Measurements from ENCODE around the gene SPATA16. TPM values are rescaled to one million over a fixed set of nuclear protein-coding genes. Genes with fewer than 3 reads are reported as not detected.
"Not testable (repeated sequence)": the region's sequence is repeated elsewhere in the genome, so short reads cannot be mapped to it uniquely, and the experiment has no call there.

The SPATA16 gene, protein sequence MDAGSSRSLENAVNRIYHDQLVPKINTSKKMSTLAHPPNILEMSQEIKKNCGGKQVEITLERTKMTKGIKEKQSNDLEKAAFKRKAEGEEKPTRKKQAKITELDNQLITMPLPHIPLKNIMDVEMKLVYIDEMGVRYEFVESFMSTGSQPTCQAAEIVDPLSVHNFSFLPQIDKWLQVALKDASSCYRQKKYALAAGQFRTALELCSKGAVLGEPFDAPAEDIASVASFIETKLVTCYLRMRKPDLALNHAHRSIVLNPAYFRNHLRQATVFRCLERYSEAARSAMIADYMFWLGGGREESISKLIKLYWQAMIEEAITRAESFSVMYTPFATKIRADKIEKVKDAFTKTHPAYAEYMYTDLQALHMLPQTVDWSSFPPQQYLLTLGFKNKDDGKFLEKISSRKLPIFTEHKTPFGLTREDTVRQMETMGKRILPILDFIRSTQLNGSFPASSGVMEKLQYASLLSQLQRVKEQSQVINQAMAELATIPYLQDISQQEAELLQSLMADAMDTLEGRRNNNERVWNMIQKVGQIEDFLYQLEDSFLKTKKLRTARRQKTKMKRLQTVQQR
- total RNA-seq (ENCODE audit: low replicate concordance), result not detected in 2 replicates

DNA sequence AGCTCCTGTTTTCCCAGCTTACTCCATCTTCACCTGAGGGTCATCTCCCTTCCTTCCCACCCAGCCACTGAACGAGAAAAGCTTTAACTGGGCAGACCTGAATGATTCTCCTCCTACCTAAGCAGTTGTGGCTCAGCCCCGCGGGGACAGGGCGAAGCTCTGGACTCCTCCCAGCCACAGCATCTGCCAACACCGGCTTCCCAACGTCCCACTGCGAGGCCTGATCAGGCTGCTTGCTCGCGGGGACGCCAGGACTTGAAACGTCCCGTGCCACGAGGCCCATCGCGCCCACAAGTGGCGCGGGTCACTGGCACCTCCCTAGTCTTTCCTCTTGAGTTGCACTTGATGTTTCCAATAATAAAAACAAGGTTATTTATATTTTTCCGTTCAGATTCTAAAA is at the start of gene SPATA16:
Gene SPATA16, minus strand, starts transcription at position 250 of the 400 bp plus-strand sequence. CDS start 23,504 bp downstream, outside the sequence.
- no peak within 1 kb of the TSS for H3K4me3 ChIP-seq (ENCODE audit: low read depth, low read length)
- TF ChIP-seq, protein P1, sequence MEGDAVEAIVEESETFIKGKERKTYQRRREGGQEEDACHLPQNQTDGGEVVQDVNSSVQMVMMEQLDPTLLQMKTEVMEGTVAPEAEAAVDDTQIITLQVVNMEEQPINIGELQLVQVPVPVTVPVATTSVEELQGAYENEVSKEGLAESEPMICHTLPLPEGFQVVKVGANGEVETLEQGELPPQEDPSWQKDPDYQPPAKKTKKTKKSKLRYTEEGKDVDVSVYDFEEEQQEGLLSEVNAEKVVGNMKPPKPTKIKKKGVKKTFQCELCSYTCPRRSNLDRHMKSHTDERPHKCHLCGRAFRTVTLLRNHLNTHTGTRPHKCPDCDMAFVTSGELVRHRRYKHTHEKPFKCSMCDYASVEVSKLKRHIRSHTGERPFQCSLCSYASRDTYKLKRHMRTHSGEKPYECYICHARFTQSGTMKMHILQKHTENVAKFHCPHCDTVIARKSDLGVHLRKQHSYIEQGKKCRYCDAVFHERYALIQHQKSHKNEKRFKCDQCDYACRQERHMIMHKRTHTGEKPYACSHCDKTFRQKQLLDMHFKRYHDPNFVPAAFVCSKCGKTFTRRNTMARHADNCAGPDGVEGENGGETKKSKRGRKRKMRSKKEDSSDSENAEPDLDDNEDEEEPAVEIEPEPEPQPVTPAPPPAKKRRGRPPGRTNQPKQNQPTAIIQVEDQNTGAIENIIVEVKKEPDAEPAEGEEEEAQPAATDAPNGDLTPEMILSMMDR (IDR thresholded peaks at IDR 0.05; ENCODE audit: insufficient read depth, low read length), result no peak
- no peak for DNase-seq (ENCODE audit: low read depth)

DNA sequence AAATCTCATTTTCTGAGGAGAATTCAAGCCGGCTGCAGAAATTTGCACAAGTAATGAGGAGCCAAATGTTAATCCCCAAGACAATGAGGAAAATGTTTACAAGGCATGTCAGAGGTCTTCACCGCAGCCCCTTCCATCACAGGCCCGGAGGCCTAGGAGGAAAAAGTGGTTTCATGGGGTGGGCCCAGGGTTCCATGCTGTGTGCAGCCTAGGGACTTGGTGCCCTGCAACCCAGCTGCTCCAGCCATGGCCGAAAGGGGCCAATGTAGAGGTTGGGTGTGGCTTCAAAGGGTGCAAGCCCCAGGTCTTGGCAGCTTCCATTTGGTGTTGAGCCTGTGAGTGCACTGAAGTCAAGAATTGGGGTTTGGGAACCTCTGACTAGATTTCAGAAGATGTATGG is 42.0 kb upstream of the SPATA16 start:
- DNase-seq (ENCODE audit: low read depth); H3K4me3 ChIP-seq (ENCODE audit: low read depth, low read length): not testable (repeated sequence)

DNA sequence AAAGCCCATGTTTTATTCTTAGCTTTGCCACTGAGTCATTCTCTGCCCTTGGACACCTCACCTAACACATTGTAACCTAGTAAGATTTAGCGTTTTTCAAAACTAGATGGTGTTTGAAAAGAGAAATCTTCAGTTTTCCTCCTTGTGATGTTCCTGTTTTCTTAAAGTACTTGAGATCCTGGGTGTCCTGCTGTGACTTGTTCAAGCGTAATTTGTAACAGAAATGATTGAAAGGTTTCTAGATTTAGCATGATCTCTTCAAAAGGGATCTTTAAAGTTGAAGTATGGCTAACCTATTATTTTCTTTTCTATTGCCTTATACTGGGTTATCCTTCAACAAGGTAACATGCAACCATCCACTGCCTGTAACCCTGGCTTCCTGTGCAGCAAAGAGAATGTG is 32.6 kb upstream of the SPATA16 start:
- TF ChIP-seq, protein P1 (IDR thresholded peaks at IDR 0.05; ENCODE audit: insufficient read depth, low read length), result no peak
- no peak for DNase-seq (ENCODE audit: low read depth)
- H3K4me3 ChIP-seq (ENCODE audit: low read depth, low read length), result no peak overlapping the region

DNA sequence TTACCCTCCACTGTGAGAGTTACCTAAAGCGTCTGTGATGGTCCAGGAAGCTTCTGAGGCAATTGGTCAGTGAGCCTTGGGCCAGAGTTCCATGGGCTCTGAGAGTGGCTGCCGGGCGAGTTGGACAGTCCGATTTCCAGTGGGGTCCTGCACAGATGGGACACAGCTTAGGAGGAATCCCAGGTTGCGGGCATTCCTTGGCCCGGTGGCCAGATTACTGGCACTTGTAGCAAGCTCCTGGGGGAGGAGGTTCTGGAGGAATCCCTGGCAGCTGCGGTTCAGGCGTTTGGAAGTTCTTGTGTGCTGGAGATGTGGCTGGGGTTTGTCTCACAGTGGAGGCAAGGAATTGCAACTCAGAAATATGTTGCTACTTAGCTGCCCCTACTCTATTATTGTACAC is 18.1 kb upstream of the SPATA16 start:
- H3K4me3 ChIP-seq (ENCODE audit: low read depth, low read length); DNase-seq (ENCODE audit: low read depth): not testable (repeated sequence)

DNA sequence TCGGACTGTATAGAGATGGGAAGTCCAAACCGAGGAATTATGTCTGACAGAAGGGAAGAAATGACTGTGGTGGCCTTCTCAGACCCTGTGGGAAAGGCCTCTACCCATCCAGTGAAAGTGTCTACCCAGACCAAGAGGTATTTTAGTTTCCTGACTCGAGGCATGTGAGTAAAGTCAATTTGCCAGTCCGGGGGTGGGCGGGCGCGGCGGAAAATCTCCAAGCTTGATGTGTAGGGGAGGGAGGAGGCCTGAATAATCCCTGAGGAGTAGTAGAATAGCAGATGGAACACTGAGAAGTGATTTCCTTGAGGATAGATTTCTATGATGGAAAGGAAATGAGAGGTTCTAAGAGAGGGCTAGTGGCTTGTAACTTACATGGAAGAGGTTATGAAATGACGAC is 15.5 kb upstream of the SPATA16 start:
- not testable (repeated sequence) for DNase-seq (ENCODE audit: low read depth); H3K4me3 ChIP-seq (ENCODE audit: low read depth, low read length)

DNA sequence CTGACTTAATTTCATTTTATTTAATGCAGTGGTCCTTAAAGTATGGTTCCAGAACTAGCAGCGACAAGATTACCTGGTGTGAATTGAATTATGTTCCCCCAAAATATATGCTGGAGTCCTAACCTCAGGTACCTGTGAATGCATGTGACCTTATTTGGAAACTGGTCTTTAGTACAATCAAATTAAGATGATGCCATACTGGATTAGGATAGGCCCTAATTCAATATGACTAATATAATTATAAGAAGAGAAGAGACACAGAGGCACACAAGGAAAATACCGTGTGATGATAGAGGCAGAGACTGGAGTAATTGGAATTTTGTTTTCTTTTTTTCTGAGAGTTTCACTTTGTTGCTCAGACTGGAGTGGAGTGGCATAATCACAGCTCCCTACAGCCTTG is 12.6 kb upstream of the SPATA16 start:
- DNase-seq (ENCODE audit: low read depth), result no peak
- TF ChIP-seq, protein P1 (IDR thresholded peaks at IDR 0.05; ENCODE audit: insufficient read depth, low read length), result no peak
- H3K4me3 ChIP-seq (ENCODE audit: low read depth, low read length), result no peak overlapping the region

DNA sequence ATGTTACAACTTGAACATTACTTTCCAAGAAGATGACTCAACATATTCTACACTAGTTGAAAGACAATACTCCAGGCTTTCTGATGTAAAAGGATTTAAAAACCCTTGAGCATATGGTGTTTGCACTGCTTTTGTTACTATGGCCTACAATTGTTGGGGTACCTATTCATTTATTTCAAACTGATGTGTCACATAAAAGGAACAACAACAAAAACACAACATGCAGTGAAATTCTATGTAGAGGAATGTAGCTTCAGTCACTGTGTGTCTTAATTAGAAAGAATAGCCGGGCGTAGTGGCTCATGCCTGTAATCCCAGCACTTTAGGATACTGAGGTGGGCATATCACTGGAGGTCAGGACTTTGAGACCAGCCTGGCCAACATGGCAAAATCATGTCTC is 1.6 kb downstream of the SPATA16 start:
- H3K4me3 ChIP-seq (ENCODE audit: low read depth, low read length), result no peak overlapping the region
- no peak for DNase-seq (ENCODE audit: low read depth)
- TF ChIP-seq, protein P1 (IDR thresholded peaks at IDR 0.05; ENCODE audit: insufficient read depth, low read length), result no peak

DNA sequence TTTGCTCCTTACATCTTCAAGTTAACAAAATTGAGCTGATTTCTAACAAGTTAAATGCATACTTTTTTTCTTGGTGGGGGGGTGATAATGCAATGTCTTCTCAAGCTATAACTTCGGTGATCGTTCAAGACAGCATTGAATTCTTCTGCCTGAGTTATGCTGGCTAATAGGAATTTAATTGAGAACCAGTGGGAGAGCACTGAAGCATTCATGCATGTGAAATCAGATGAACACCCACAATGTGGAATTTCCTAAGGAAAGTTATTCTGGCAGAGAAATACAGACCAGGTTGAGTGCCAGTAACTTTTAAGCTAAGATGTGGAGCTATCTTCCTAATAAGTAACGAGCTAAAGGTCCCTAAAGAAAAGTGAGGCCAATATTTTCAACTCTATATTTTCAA is 3.0 kb downstream of the SPATA16 start:
- TF ChIP-seq, protein P1 (IDR thresholded peaks at IDR 0.05; ENCODE audit: insufficient read depth, low read length), result no peak
- no peak overlapping the region for H3K4me3 ChIP-seq (ENCODE audit: low read depth, low read length)
- DNase-seq (ENCODE audit: low read depth), result no peak

Data from fibroblast of the aortic adventitia (primary cell).